Activated T-cell treated with anti-CD3 and anti-CD28 coated beads, Interleukin-2, amount 50 U/mL, for 4 hours (primary cell): Measurements from ENCODE around the gene COL5A1. TPM values are rescaled to one million over a fixed set of nuclear protein-coding genes. Genes with fewer than 3 reads are reported as not detected.
"Not testable (repeated sequence)": the region's sequence is repeated elsewhere in the genome, so short reads cannot be mapped to it uniquely, and the experiment has no call there.

Experiments
- ATAC-seq, 2 donors: fragments of 200-7000 bp; cut with Tn5 transposase; one replicate each; pipeline ENCODE4 v1.10.0; 2021
- DNase-seq: peaks from one replicate; pipeline ENCODE4 v3.0.0-alpha.2; 2020
- H3K27me3 Mint-ChIP-seq: one replicate; pipeline ENCODE4 v1.8.0; 2021; ENCODE audit warnings: low read depth, mixed read lengths
- H3K36me3 Mint-ChIP-seq: one replicate; pipeline ENCODE4 v1.8.0; 2022; ENCODE audit warnings: mixed read lengths; ENCODE audit not compliant: insufficient read depth
- H3K4me1 Mint-ChIP-seq: one replicate; pipeline ENCODE4 v1.8.0; 2021; ENCODE audit warnings: low read depth, mixed read lengths
- H3K4me3 Mint-ChIP-seq: one replicate; pipeline ENCODE4 v1.8.0; 2021; ENCODE audit warnings: mild to moderate bottlenecking, moderate library complexity, mixed read lengths
- H3K9me3 Mint-ChIP-seq: one replicate; pipeline ENCODE4 v1.8.0; 2021; ENCODE audit warnings: mixed read lengths
- total RNA-seq, 3 donors: library from RNA; stranded (reverse); gene quantifications; one replicate each; pipeline ENCODE4 v1.2.1, GENCODE V29; 2021

COL5A1 gene
- total RNA-seq, 3 donors from 2014 or later = 0.14 to 0.30 (median 0.21) TPM

- Mint-ChIP-seq H3K4me3 (no peak overlapping the region), H3K4me1 (peaks cover 7% of the 10 kb centered on the region), H3K36me3 (no peaks in the 10 kb centered on the region), H3K27me3 (peaks cover 3% of the 10 kb centered on the region), H3K9me3 (no peaks in the 10 kb centered on the region)
- ATAC-seq (no peak), DNase-seq (no peak)
These were observed 52.2 kb downstream of the COL5A1 start for GRCh38 chr9:134693641-134694367.

- ATAC-seq (no peak), DNase-seq (no peak)
- Mint-ChIP-seq H3K9me3 (no peaks in the 10 kb centered on the region), H3K4me3 (no peak overlapping the region), H3K4me1 (peaks cover 7% of the 10 kb centered on the region), H3K36me3 (no peaks in the 10 kb centered on the region), H3K27me3 (peaks cover 3% of the 10 kb centered on the region)
These were observed 52.7 kb downstream of the COL5A1 start for GRCh38 chr9:134694368-134694665.

DNA sequence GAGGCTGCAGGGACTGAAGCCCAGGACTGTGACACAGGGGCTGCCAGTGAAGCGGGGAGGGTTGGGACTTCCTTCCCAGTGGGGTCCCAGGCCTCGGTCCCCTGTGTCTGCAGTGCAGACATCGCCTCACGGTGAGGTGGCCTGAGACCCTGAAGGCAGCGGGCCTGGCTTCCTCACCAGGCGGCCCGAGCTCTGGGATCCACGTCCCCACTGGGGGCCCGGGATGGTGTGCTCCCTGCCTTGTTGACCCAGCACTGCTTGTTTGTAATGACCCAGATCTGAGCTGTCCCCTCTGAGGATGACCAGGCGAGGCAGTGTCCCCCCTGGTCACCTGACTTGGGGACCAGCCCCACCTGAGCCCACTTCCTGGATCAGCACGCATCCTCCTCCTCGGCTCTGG is 53.1 kb downstream of the COL5A1 start:
- H3K9me3 Mint-ChIP-seq = no peaks in the 10 kb centered on the region

DNA sequence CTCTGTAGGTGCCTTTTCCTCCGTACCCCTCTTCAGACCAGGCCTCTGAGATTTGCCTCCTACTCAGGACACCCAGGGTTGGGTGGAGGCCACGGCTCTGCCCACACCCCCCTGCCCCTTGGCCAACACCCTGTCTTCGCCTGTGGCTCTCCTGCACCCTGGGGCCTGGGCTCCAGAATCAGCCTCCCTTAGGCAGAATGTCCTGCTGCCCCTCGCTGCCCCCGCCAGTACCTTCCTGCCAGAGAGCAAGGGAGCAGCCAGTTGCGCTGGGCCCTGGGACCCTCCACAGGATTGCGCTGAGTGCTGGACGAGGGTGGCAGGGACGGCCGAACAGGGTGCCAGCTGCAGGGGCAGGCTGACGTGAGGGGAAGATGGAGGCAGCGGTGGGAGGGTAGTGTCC is 53.5 kb downstream of the COL5A1 start:
- H3K27me3 Mint-ChIP-seq = peaks cover 3% of the 10 kb centered on the region
- DNase-seq (no peak), ATAC-seq (no peak)
- H3K4me3 Mint-ChIP-seq = no peak overlapping the region
- peaks cover 7% of the 10 kb centered on the region for H3K4me1 Mint-ChIP-seq
- H3K9me3 Mint-ChIP-seq = no peaks in the 10 kb centered on the region
- H3K36me3 Mint-ChIP-seq = no peaks in the 10 kb centered on the region

More for the DNA sequence above, 53.1 kb downstream of the COL5A1 start:
- Mint-ChIP-seq H3K27me3 (peaks cover 3% of the 10 kb centered on the region), H3K4me3 (no peak overlapping the region), H3K36me3 (no peaks in the 10 kb centered on the region), H3K4me1 (peaks cover 7% of the 10 kb centered on the region)
- DNase-seq = no peak
- ATAC-seq = no peak

- no peaks in the 10 kb centered on the region for H3K9me3 Mint-ChIP-seq
- H3K27me3 Mint-ChIP-seq = peaks cover 3% of the 10 kb centered on the region
- peaks cover 7% of the 10 kb centered on the region for H3K4me1 Mint-ChIP-seq
- ATAC-seq (no peak), DNase-seq (no peak)
- no peaks in the 10 kb centered on the region for H3K36me3 Mint-ChIP-seq
- no peak overlapping the region for H3K4me3 Mint-ChIP-seq
These were observed 54.8 kb downstream of the COL5A1 start for GRCh38 chr9:134696433-134696832.

DNA sequence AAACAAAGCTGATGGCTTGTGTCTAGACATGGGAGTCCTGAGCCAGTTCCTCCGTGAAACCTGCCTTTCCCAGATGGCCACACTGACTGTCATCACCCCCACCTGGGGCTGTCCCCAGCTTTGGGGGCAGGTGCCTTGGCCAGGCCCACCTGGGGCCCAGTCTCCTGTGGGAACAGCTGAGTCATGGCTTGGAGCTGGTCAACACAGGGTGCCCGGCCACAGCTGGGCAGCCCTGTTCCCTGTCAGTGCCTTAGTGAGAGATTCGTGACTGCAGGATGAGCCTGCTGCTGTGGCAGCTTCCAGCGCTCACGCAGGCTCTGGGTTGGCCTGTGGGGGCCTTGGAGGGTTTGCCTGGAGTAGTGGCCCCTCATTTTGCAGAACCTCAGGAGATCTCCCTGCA is 56.5 kb downstream of the COL5A1 start:
- Mint-ChIP-seq H3K36me3 (no peaks in the 10 kb centered on the region), H3K4me1 (peaks cover 5% of the 10 kb centered on the region), H3K4me3 (no peak overlapping the region), H3K27me3 (peaks cover under 1% of the 10 kb centered on the region), H3K9me3 (no peaks in the 10 kb centered on the region)
- DNase-seq (no peak), ATAC-seq (no peak)

- H3K36me3 Mint-ChIP-seq = no peaks in the 10 kb centered on the region
- DNase-seq = peak; percentile 16
- no peaks in the 10 kb centered on the region for H3K27me3 Mint-ChIP-seq
- no peaks in the 10 kb centered on the region for H3K4me1 Mint-ChIP-seq
- no peak overlapping the region for H3K4me3 Mint-ChIP-seq
- H3K9me3 Mint-ChIP-seq = no peaks in the 10 kb centered on the region
- peak in 1 of 2 donors; percentile 62 for ATAC-seq
These were observed 57.2 kb downstream of the COL5A1 start for GRCh38 chr9:134698587-134699342.

- no peak for ATAC-seq
- H3K4me1 Mint-ChIP-seq = no peaks in the 10 kb centered on the region
- H3K36me3 Mint-ChIP-seq = no peaks in the 10 kb centered on the region
These were observed 57.7 kb downstream of the COL5A1 start for GRCh38 chr9:134699343-134699740.

GRCh38 chr9:134700636-134701350 is 59.2 kb downstream of the COL5A1 start:
- H3K27me3 Mint-ChIP-seq = no peaks in the 10 kb centered on the region
- no peak for ATAC-seq
- DNase-seq = no peak
- H3K4me1 Mint-ChIP-seq = no peaks in the 10 kb centered on the region
- H3K4me3 Mint-ChIP-seq = no peak overlapping the region
- no peaks in the 10 kb centered on the region for H3K36me3 Mint-ChIP-seq
- H3K9me3 Mint-ChIP-seq = no peaks in the 10 kb centered on the region

More at GRCh38 chr9:134699343-134699740, 57.7 kb downstream of the COL5A1 start:
- Mint-ChIP-seq H3K4me3 (no peak overlapping the region), H3K9me3 (no peaks in the 10 kb centered on the region), H3K27me3 (no peaks in the 10 kb centered on the region)
- DNase-seq = no peak

GRCh38 chr9:134701581-134702259 is 60.1 kb downstream of the COL5A1 start:
- no peak for ATAC-seq
- Mint-ChIP-seq H3K4me1 (no peaks in the 10 kb centered on the region), H3K27me3 (no peaks in the 10 kb centered on the region), H3K9me3 (no peaks in the 10 kb centered on the region), H3K36me3 (no peaks in the 10 kb centered on the region), H3K4me3 (no peak overlapping the region)
- no peak for DNase-seq

GRCh38 chr9:134702291-134702690 is 60.7 kb downstream of the COL5A1 start:
- Mint-ChIP-seq H3K27me3 (no peaks in the 10 kb centered on the region), H3K4me1 (no peaks in the 10 kb centered on the region), H3K9me3 (no peaks in the 10 kb centered on the region), H3K4me3 (no peak overlapping the region), H3K36me3 (no peaks in the 10 kb centered on the region)
- ATAC-seq (no peak), DNase-seq (no peak)

DNA sequence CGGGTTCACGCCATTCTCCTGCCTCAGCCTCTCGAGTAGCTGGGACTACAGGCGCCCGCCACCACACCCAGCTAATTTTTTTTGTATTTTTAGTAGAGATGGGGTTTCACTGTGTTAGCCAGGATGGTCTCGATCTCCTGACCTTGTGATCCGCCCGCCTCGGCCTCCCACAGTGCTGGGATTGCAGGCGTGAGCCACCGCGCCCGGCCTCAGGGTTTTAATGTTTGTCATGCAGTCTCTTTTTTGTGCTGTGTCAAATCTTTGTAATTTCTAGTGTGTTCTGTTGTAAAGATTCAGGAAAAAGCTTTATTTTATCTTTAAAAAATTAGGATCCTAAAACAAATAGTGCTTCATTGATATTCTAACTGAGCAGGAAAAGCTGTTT is 62.1 kb downstream of the COL5A1 start:
- not testable (repeated sequence) for H3K9me3 Mint-ChIP-seq, H3K36me3 Mint-ChIP-seq, ATAC-seq, H3K4me3 Mint-ChIP-seq, DNase-seq, H3K4me1 Mint-ChIP-seq, H3K27me3 Mint-ChIP-seq

GRCh38 chr9:134704498-134704897 is 62.9 kb downstream of the COL5A1 start:
- Mint-ChIP-seq H3K4me3 (no peak overlapping the region), H3K4me1 (no peaks in the 10 kb centered on the region), H3K27me3 (no peaks in the 10 kb centered on the region), H3K36me3 (no peaks in the 10 kb centered on the region), H3K9me3 (no peaks in the 10 kb centered on the region)
- DNase-seq (no peak), ATAC-seq (no peak)

- no peaks in the 10 kb centered on the region for H3K27me3 Mint-ChIP-seq
- H3K4me3 Mint-ChIP-seq = no peak overlapping the region
- ATAC-seq (no peak), DNase-seq (no peak)
- no peaks in the 10 kb centered on the region for H3K9me3 Mint-ChIP-seq
- no peaks in the 10 kb centered on the region for H3K4me1 Mint-ChIP-seq
- H3K36me3 Mint-ChIP-seq = no peaks in the 10 kb centered on the region
These were observed 64.2 kb downstream of the COL5A1 start for GRCh38 chr9:134705786-134706185.
